GM20431 (cell line): ENCODE measurements around the gene PCDH9.

Experiments used
- in situ Hi-C: fragments of 300-500 bp; cut with MseI, MboI; formaldehyde crosslinking; loops from one replicate; pipeline ENCODE4 v1.15.0; 2020; ENCODE audit warnings: low sequenced_read_pairs; ENCODE audit not compliant: unreplicated experiment

PCDH9 gene

GRCh38 chr13:67094952-67095351, 135.2 kb downstream of the PCDH9 start:
- in situ Hi-C loops = no loop called here

GRCh38 chr13:67094078-67094477, 136.1 kb downstream of the PCDH9 start:
- in situ Hi-C loops = no loop called here

GRCh38 chr13:67091603-67092002, 138.5 kb downstream of the PCDH9 start:
- in situ Hi-C loops = no loop called here

GRCh38 chr13:67090856-67091255, 139.3 kb downstream of the PCDH9 start:
- in situ Hi-C loops = no loop called here

GRCh38 chr13:67087527-67087926, 142.6 kb downstream of the PCDH9 start:
- in situ Hi-C loops = no loop called here

- in situ Hi-C loops = no loop called here
Observed at GRCh38 chr13:67086260-67086659, 143.9 kb downstream of the PCDH9 start.

- in situ Hi-C loops = no loop called here
Observed at GRCh38 chr13:67084066-67084465, 146.1 kb downstream of the PCDH9 start.

- in situ Hi-C loops = no loop called here
Observed at GRCh38 chr13:67083519-67083918, 146.6 kb downstream of the PCDH9 start.

GRCh38 chr13:67080351-67080750, 149.8 kb downstream of the PCDH9 start:
- in situ Hi-C loops = no loop called here

GRCh38 chr13:67078062-67078461, 152.1 kb downstream of the PCDH9 start:
- in situ Hi-C loops = no loop called here

- in situ Hi-C loops = no loop called here
Observed at GRCh38 chr13:67077132-67077531, 153.0 kb downstream of the PCDH9 start.

GRCh38 chr13:67076378-67076777, 153.8 kb downstream of the PCDH9 start:
- in situ Hi-C loops = no loop called here

GRCh38 chr13:67075239-67075638, 154.9 kb downstream of the PCDH9 start:
- in situ Hi-C loops = no loop called here

- in situ Hi-C loops = no loop called here
Observed at GRCh38 chr13:67071918-67072598, 158.1 kb downstream of the PCDH9 start.

GRCh38 chr13:67070306-67070705, 159.8 kb downstream of the PCDH9 start:
- in situ Hi-C loops = no loop called here

GRCh38 chr13:67069117-67069767, 160.9 kb downstream of the PCDH9 start:
- in situ Hi-C loops = no loop called here

GRCh38 chr13:67064920-67065319, 165.2 kb downstream of the PCDH9 start:
- in situ Hi-C loops = no loop called here

GRCh38 chr13:67063036-67063435, 167.1 kb downstream of the PCDH9 start:
- in situ Hi-C loops = no loop called here

GRCh38 chr13:67062160-67062559, 168.0 kb downstream of the PCDH9 start:
- in situ Hi-C loops = no loop called here

- in situ Hi-C loops = no loop called here
Observed at GRCh38 chr13:67061750-67062149, 168.4 kb downstream of the PCDH9 start.

GRCh38 chr13:67052550-67053490, 177.3 kb downstream of the PCDH9 start:
- in situ Hi-C loops = no loop called here
